Measurements from ENCODE around the gene RNF149. TPM values are rescaled to one million over a fixed set of nuclear protein-coding genes. Genes with fewer than 3 reads are reported as not detected.

Gene RNF149
- total RNA-seq, 1 donor from 2014 or later: 48.3 TPM

DNA sequence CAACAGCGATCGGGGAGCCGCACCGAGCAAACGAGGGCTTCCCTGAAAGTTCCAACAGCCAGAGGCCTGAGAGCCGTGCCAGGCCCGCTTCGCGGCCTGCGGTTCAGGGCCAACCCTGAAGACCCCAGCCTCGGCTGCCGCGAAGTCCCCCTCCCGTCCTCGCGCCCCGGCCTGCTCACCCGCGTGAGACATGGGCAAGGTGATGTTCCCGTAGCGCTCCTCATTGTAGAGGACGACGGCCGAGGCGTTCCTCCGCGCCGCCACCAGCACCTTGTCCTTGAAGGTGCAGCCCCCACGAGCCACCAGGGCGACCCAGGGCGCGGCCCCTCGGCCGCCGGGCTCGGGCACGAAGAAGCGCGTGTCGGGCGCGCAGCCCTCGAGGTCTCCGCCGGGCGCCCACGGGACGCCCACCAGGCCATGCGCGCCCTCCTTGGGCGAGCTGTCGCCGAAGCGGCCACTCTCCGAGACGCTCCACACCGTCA is 510 bp downstream of the RNF149 start:
- ChIA-PET POLR2A (interaction anchor here (0.5 to 1.9 kb wide), 10 partner anchors 9 to 745 kb away, joined by 3 to 16 read pairs (median 6); partner anchors contain the start of genes CNOT11 and PDCL3), CTCF (interaction anchor here (1.4 kb wide), 1 partner anchor 34 kb away, joined by 6 read pairs; no protein-coding TSS in a partner anchor)
- H3K36me3 Mint-ChIP-seq (ENCODE audit: low read depth): peaks cover 15% of the 10 kb centered on the region
- intact Hi-C loops (cut with micrococcal nuclease): loop anchor here (1.0 to 10.0 kb wide), 9 partner anchors 93 to 1061 kb away; partner anchors contain the start of genes MAP4K4, PDCL3 and RPL31
- H3K27me3 Mint-ChIP-seq: no peaks in the 10 kb centered on the region
- DNase-seq: no peak
- peaks cover 54% of the 10 kb centered on the region for H3K4me1 Mint-ChIP-seq
- peak overlapping the region; percentile 85 for H3K4me3 Mint-ChIP-seq
- TF ChIP-seq, protein P1, sequence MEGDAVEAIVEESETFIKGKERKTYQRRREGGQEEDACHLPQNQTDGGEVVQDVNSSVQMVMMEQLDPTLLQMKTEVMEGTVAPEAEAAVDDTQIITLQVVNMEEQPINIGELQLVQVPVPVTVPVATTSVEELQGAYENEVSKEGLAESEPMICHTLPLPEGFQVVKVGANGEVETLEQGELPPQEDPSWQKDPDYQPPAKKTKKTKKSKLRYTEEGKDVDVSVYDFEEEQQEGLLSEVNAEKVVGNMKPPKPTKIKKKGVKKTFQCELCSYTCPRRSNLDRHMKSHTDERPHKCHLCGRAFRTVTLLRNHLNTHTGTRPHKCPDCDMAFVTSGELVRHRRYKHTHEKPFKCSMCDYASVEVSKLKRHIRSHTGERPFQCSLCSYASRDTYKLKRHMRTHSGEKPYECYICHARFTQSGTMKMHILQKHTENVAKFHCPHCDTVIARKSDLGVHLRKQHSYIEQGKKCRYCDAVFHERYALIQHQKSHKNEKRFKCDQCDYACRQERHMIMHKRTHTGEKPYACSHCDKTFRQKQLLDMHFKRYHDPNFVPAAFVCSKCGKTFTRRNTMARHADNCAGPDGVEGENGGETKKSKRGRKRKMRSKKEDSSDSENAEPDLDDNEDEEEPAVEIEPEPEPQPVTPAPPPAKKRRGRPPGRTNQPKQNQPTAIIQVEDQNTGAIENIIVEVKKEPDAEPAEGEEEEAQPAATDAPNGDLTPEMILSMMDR (IDR thresholded peaks at IDR 0.05): no peak
- H3K27ac Mint-ChIP-seq: peak overlapping the region; percentile 90
- ATAC-seq (ENCODE audit: low read depth): peak; percentile 10
- no peaks in the 10 kb centered on the region for H3K9me3 Mint-ChIP-seq

DNA sequence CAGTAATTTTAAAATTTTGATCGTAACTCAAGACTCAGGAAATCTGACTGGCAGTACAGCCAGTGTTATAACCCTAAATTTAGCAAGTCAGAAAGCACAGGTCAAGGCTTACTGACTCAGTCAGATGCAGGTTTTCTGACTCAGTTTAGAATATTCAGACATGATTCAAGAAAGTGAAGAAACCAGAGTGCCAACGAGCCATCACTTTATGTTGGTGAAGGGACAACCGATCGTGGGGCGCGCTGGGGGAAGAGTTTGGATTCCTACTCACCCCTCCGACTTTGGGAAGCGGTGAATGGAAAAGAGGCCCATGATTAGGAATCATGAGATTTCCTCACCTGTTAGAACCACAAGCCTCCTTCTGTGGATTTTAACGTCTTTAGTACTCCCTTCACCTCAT is 998 bp downstream of the RNF149 start:
- H3K27ac Mint-ChIP-seq: peak overlapping the region; percentile 90
- TF ChIP-seq, protein P1 (IDR thresholded peaks at IDR 0.05): no peak
- ATAC-seq (ENCODE audit: low read depth) (no peak), DNase-seq (no peak)
- POLR2A ChIA-PET: interaction anchor here (1.0 to 1.9 kb wide), 3 partner anchors 55 to 570 kb away, joined by 3 to 16 read pairs (median 3); partner anchors contain the start of gene CNOT11
- peak overlapping the region; percentile 85 for H3K4me3 Mint-ChIP-seq
- no peaks in the 10 kb centered on the region for H3K27me3 Mint-ChIP-seq
- intact Hi-C loops (cut with micrococcal nuclease): loop anchor here (2.0 to 10.0 kb wide), 6 partner anchors 93 to 1060 kb away; partner anchors contain the start of genes MAP4K4 and RPL31
- no peaks in the 10 kb centered on the region for H3K9me3 Mint-ChIP-seq
- CTCF ChIA-PET: no interaction called here
- H3K36me3 Mint-ChIP-seq (ENCODE audit: low read depth): peaks cover 18% of the 10 kb centered on the region
- peaks cover 55% of the 10 kb centered on the region for H3K4me1 Mint-ChIP-seq

DNA sequence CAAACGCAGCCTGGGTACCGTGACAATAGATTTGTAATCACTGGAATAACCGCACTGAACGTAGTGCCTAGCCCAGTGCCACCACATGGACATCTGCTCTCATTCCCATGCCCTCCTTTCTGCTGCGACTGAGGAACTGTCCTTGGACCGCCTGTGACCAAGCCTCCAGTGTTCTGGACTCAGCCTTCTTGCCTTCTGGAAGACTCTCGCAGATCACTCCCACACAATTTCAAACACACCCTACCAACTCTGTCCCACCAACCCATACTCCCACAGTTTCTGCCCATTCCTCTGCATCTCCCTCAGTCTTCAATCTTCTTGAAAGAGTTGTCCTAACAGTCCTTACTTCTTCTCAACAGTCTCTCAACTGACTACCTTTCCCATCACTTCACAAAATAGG is 2.1 kb downstream of the RNF149 start:
- Mint-ChIP-seq H3K36me3 (ENCODE audit: low read depth) (peaks cover 28% of the 10 kb centered on the region), H3K27me3 (no peaks in the 10 kb centered on the region), H3K4me1 (peaks cover 58% of the 10 kb centered on the region), H3K27ac (peak overlapping the region; percentile 90), H3K9me3 (no peaks in the 10 kb centered on the region), H3K4me3 (peak overlapping the region; percentile 85)
- CTCF ChIA-PET: interaction anchor here (0.9 kb wide), 1 partner anchor 725 kb away, joined by 4 read pairs; no protein-coding TSS in a partner anchor
- POLR2A ChIA-PET: interaction anchor here (0.5 to 1.2 kb wide), 7 partner anchors 22 to 743 kb away, joined by 3 to 6 read pairs (median 4); partner anchors contain the start of genes CNOT11, PDCL3 and RPL31
- TF ChIP-seq, protein P1 (IDR thresholded peaks at IDR 0.05): no peak
- intact Hi-C loops (cut with micrococcal nuclease): loop anchor here (1.0 to 10.0 kb wide), 7 partner anchors 54 to 1059 kb away; partner anchors contain the start of genes CNOT11, MAP4K4 and RPL31
- DNase-seq (no peak), ATAC-seq (ENCODE audit: low read depth) (no peak)

DNA sequence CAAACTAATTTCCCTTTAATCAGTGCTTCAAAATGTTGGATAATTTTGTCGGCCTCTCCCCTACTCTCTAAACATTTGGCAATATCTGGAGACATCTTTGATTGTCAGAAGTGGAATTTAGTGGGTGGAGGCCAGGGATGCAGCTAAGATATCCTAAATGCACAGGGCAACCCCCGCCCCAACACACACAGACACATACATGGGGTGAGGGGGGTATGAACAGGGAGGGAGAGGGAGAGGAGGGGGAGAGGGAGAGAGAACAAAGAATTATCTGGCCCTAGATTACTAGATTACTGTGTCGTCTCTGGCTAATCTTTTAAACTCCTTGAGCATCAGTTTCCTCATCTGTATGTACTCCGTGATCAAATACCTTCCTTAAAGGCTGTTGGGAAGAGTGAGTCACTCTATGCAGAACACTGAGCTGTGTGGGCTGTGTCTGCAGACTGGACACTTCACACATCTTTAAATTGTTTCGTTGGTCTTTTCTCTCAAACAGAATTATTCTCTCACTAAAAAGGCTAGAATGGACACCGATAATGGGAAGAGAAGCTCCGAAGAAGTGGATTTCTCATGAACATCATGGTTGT is 2.9 kb downstream of the RNF149 start:
- peaks cover 54% of the 10 kb centered on the region for H3K4me1 Mint-ChIP-seq
- ChIA-PET POLR2A (interaction anchor here (0.6 kb wide), 1 partner anchor 408 kb away, joined by 3 read pairs; no protein-coding TSS in a partner anchor), CTCF (interaction anchor here (0.9 kb wide), 1 partner anchor 725 kb away, joined by 4 read pairs; no protein-coding TSS in a partner anchor)
- TF ChIP-seq, protein P1 (IDR thresholded peaks at IDR 0.05): no peak
- no peaks in the 10 kb centered on the region for H3K27me3 Mint-ChIP-seq
- H3K4me3 Mint-ChIP-seq: no peak overlapping the region
- DNase-seq: no peak
- no peak for ATAC-seq (ENCODE audit: low read depth)
- H3K36me3 Mint-ChIP-seq (ENCODE audit: low read depth): peaks cover 28% of the 10 kb centered on the region
- intact Hi-C loops (cut with micrococcal nuclease): loop anchor here (1.0 to 10.0 kb wide), 7 partner anchors 53 to 1058 kb away; partner anchors contain the start of genes CNOT11, MAP4K4 and RPL31
- no peaks in the 10 kb centered on the region for H3K9me3 Mint-ChIP-seq
- peak overlapping the region; percentile 90 for H3K27ac Mint-ChIP-seq

DNA sequence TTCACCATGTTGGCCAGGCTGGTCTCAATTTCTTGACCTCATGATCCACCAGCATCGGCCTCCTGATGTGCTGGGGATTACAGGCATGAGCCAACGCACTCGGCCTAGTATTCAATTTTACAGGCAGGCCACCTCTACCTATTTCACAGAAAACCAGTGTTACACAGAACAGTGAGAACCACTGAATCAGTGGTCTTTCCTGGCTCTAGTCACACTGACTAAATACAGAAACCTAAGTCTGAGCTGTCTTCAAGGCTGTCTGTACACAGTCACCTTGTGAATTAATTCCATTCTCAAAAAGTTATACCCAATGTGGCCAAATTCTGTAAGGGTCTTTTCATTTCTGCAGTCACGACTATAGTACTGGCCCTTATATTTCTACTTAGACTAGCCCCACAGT is 3.5 kb downstream of the RNF149 start:
- Mint-ChIP-seq H3K27ac (no peak overlapping the region), H3K36me3 (ENCODE audit: low read depth) (peaks cover 29% of the 10 kb centered on the region), H3K27me3 (no peaks in the 10 kb centered on the region), H3K4me3 (no peak overlapping the region), H3K4me1 (peaks cover 57% of the 10 kb centered on the region), H3K9me3 (no peaks in the 10 kb centered on the region)
- CTCF ChIA-PET: no interaction called here
- TF ChIP-seq, protein P1 (IDR thresholded peaks at IDR 0.05): no peak
- POLR2A ChIA-PET: interaction anchor here (0.6 kb wide), 1 partner anchor 408 kb away, joined by 3 read pairs; no protein-coding TSS in a partner anchor
- intact Hi-C loops (cut with micrococcal nuclease): loop anchor here (5.0 to 10.0 kb wide), 4 partner anchors 392 to 1058 kb away; partner anchors contain the start of gene MAP4K4
- no peak for ATAC-seq (ENCODE audit: low read depth)
- no peak for DNase-seq

Data from activated B cell treated with CpG ODN at 0.5 μM for 24 hours (primary cell).